WTC11 (cell line): Measurements from ENCODE around the gene TNFRSF14. TPM values are rescaled to one million over a fixed set of nuclear protein-coding genes. Genes with fewer than 3 reads are reported as not detected.

ENCODE experiments used
- ATAC-seq: fragments of 200-7000 bp; cut with Tn5 transposase; 2 replicates; pipeline ENCODE4 v1.10.0; 2021; ENCODE audit warnings: mild to moderate bottlenecking, moderate library complexity
- CTCF ChIA-PET: fragments of 300-600 bp; sonication (Branson Sonifier 250); formaldehyde crosslinking; loops from one replicate; lab custom pipeline; 2021; ENCODE audit warnings: antibody characterized with exemption; lab: Charles Lee
- POLR2A ChIA-PET: fragments of 350-600 bp; sonication (Branson Sonifier 250); formaldehyde crosslinking; loops from one replicate; lab custom pipeline; 2021; ENCODE audit warnings: antibody characterized with exemption; lab: Charles Lee
- DNase-seq: peaks from one replicate; pipeline ENCODE4 v3.0.0; 2021; ENCODE audit warnings: low spot score
- H3K27ac Mint-ChIP-seq: 2 replicates; pipeline ENCODE4 v1.8.0; 2021; ENCODE audit warnings: mixed read lengths
- H3K27me3 Mint-ChIP-seq: 2 replicates; pipeline ENCODE4 v1.8.0; 2021; ENCODE audit warnings: low read depth, mild to moderate bottlenecking, moderate library complexity, mixed read lengths
- H3K36me3 Mint-ChIP-seq: 2 replicates; pipeline ENCODE4 v1.8.0; 2021; ENCODE audit warnings: mixed read lengths
- H3K4me1 Mint-ChIP-seq: 2 replicates; pipeline ENCODE4 v1.8.0; 2022; ENCODE audit warnings: mixed read lengths
- H3K4me3 Mint-ChIP-seq: 2 replicates; pipeline ENCODE4 v1.8.0; 2021; ENCODE audit warnings: mild to moderate bottlenecking, moderate library complexity, mixed read lengths
- H3K9me3 Mint-ChIP-seq: 2 replicates; pipeline ENCODE4 v1.8.0; 2021; ENCODE audit warnings: mixed read lengths
- ARID4B ChIP-seq: sonication (generic); formaldehyde crosslinking; IDR thresholded peaks from 2 replicates; pipeline ENCODE4 v1.8.0; 2023; ENCODE audit warnings: missing genetic modification reagents, mild to moderate bottlenecking, borderline replicate concordance
- GRHL2 ChIP-seq: fragments of 250-450 bp; sonication (Bioruptor Pico); IDR thresholded peaks from 2 replicates; pipeline ENCODE4 v1.8.0; 2022; ENCODE audit warnings: mild to moderate bottlenecking, moderate library complexity; ENCODE audit not compliant: insufficient replicate concordance, severe bottlenecking
- JAZF1 ChIP-seq: fragments of 250-450 bp; sonication (Bioruptor Pico); IDR thresholded peaks from 2 replicates; pipeline ENCODE4 v1.9.0; 2021; ENCODE audit warnings: moderate library complexity, mild to moderate bottlenecking, inconsistent platforms
- MYBL2 ChIP-seq: sonication (generic); formaldehyde crosslinking; IDR thresholded peaks from 2 replicates; pipeline ENCODE4 v1.8.1; 2023; ENCODE audit warnings: mild to moderate bottlenecking, moderate library complexity, missing genetic modification reagents
- NFATC4 ChIP-seq: fragments of 250-450 bp; sonication (Bioruptor Pico); IDR thresholded peaks from 2 replicates; pipeline ENCODE4 v1.9.0; 2021; ENCODE audit warnings: mild to moderate bottlenecking
- NR2C2 ChIP-seq: sonication (generic); formaldehyde crosslinking; IDR thresholded peaks from 2 replicates; pipeline ENCODE4 v1.8.0; 2022; ENCODE audit warnings: mild to moderate bottlenecking, missing genetic modification reagents
- NR3C1 ChIP-seq: sonication (generic); formaldehyde crosslinking; conservative IDR thresholded peaks from 2 replicates; pipeline ENCODE4 v1.8.1; 2023; ENCODE audit warnings: low read depth, mild to moderate bottlenecking, missing genetic modification reagents
- OVOL2 ChIP-seq: fragments of 250-450 bp; sonication (Bioruptor Pico); IDR thresholded peaks from 2 replicates; pipeline ENCODE4 v1.9.0; 2021; ENCODE audit warnings: mild to moderate bottlenecking, borderline replicate concordance
- PRRX2 ChIP-seq: fragments of 250-450 bp; sonication (Bioruptor Pico); IDR thresholded peaks from 2 replicates; pipeline ENCODE4 v1.8.0; 2021; ENCODE audit warnings: mild to moderate bottlenecking
- STAT6 ChIP-seq: sonication (generic); formaldehyde crosslinking; conservative IDR thresholded peaks from 2 replicates; pipeline ENCODE4 v1.8.1; 2023; ENCODE audit warnings: mild to moderate bottlenecking, low read depth, missing genetic modification reagents, moderate library complexity
- TP53 ChIP-seq: sonication (generic); formaldehyde crosslinking; IDR thresholded peaks from 2 replicates; pipeline ENCODE4 v1.8.1; 2023; ENCODE audit warnings: mild to moderate bottlenecking, missing genetic modification reagents
- ZNF317 ChIP-seq: sonication (generic); formaldehyde crosslinking; IDR thresholded peaks from 2 replicates; pipeline ENCODE4 v1.8.1; 2023; ENCODE audit warnings: low read depth, mild to moderate bottlenecking, moderate library complexity, missing genetic modification reagents, borderline replicate concordance
- ZNF416 ChIP-seq: fragments of 250-450 bp; sonication (Bioruptor Pico); IDR thresholded peaks from 2 replicates; pipeline ENCODE4 v1.9.0; 2021; ENCODE audit warnings: mild to moderate bottlenecking, inconsistent platforms
- total RNA-seq: library from RNA; stranded (reverse); gene quantifications from 3 replicates; pipeline ENCODE4 v1.2.3, GENCODE V29; 2021
- TF ChIP-seq, protein P1 (sequence below): sonication (generic); formaldehyde crosslinking; IDR thresholded peaks from 2 replicates; pipeline ENCODE4 v1.8.1; 2023; ENCODE audit warnings: mild to moderate bottlenecking, missing genetic modification reagents, borderline replicate concordance

The TNFRSF14 gene
- total RNA-seq, 1 experiment from 2014 or later, result 0.87 TPM

GRCh38 chr1:2593251-2593878 lies 37.2 kb downstream of the TNFRSF14 start:
- Mint-ChIP-seq H3K27me3 (peaks cover 6% of the 10 kb centered on the region), H3K4me3 (no peak overlapping the region), H3K27ac (no peak overlapping the region), H3K4me1 (no peaks in the 10 kb centered on the region), H3K9me3 (peaks cover 12% of the 10 kb centered on the region), H3K36me3 (peaks cover 15% of the 10 kb centered on the region)
- no peak for DNase-seq
- POLR2A ChIA-PET, result no interaction called here
- TF ChIP-seq ZNF416 (no peak), JAZF1 (CRISPR knock-in tag) (no peak), NFATC4 (CRISPR knock-in tag) (no peak), TP53 (CRISPR knock-in tag) (no peak), ARID4B (no peak), ZNF317 (no peak), NR2C2 (CRISPR knock-in tag) (no peak), MYBL2 (CRISPR knock-in tag) (no peak), STAT6 (CRISPR knock-in tag) (no peak), OVOL2 (CRISPR knock-in tag) (no peak), NR3C1 (no peak), GRHL2 (no peak)
- TF ChIP-seq, protein P1, sequence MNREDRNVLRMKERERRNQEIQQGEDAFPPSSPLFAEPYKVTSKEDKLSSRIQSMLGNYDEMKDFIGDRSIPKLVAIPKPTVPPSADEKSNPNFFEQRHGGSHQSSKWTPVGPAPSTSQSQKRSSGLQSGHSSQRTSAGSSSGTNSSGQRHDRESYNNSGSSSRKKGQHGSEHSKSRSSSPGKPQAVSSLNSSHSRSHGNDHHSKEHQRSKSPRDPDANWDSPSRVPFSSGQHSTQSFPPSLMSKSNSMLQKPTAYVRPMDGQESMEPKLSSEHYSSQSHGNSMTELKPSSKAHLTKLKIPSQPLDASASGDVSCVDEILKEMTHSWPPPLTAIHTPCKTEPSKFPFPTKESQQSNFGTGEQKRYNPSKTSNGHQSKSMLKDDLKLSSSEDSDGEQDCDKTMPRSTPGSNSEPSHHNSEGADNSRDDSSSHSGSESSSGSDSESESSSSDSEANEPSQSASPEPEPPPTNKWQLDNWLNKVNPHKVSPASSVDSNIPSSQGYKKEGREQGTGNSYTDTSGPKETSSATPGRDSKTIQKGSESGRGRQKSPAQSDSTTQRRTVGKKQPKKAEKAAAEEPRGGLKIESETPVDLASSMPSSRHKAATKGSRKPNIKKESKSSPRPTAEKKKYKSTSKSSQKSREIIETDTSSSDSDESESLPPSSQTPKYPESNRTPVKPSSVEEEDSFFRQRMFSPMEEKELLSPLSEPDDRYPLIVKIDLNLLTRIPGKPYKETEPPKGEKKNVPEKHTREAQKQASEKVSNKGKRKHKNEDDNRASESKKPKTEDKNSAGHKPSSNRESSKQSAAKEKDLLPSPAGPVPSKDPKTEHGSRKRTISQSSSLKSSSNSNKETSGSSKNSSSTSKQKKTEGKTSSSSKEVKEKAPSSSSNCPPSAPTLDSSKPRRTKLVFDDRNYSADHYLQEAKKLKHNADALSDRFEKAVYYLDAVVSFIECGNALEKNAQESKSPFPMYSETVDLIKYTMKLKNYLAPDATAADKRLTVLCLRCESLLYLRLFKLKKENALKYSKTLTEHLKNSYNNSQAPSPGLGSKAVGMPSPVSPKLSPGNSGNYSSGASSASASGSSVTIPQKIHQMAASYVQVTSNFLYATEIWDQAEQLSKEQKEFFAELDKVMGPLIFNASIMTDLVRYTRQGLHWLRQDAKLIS, result no peak
- ATAC-seq, result no peak
- CTCF ChIA-PET, result no interaction called here

- no peak overlapping the region for H3K4me3 Mint-ChIP-seq
- TF ChIP-seq PRRX2, result no peak
- H3K27ac Mint-ChIP-seq, result no peak overlapping the region
- ChIA-PET POLR2A (no interaction called here), CTCF (no interaction called here)
- H3K27me3 Mint-ChIP-seq, result peaks cover 6% of the 10 kb centered on the region
- H3K4me1 Mint-ChIP-seq, result no peaks in the 10 kb centered on the region
- ATAC-seq, result no peak
- H3K9me3 Mint-ChIP-seq, result peaks cover 19% of the 10 kb centered on the region
- peaks cover 15% of the 10 kb centered on the region for H3K36me3 Mint-ChIP-seq
- DNase-seq, result peak; percentile 8
These were observed 38.0 kb downstream of the TNFRSF14 start for GRCh38 chr1:2594001-2594640.
